Breast epithelium (tissue), 3 donors: ENCODE measurements around the gene MRAS.

Experiments used
- CTCF ChIP-seq, 3 donors: fragments of 450-650 bp; IDR thresholded peaks; one replicate each; pipeline ENCODE4 v1.5.1; 2016 to 2017; ENCODE audit warnings: antibody characterized with exemption in 3 of 3, mild to moderate bottlenecking in 3 of 3, moderate library complexity in 3 of 3
- POLR2A ChIP-seq: fragments of 450-650 bp; IDR thresholded peaks from one replicate; pipeline ENCODE4 v1.6.1; 2016; ENCODE audit warnings: antibody characterized with exemption, mild to moderate bottlenecking, moderate library complexity

- TF ChIP-seq CTCF (IDR thresholded peaks at IDR 0.05) (no peak), POLR2A (no peak)
Observed at GRCh38 chr3:138412821-138413551, 64.6 kb downstream of the MRAS start.
